CD4-positive, alpha-beta T cell treated with Interleukin-2 at 100 ng/mL for 4 hours (primary cell): ENCODE data around the gene PAQR9.

Experiments
- DNase-seq: peaks from one replicate; pipeline ENCODE4 v3.0.0-alpha.2; 2020; ENCODE audit warnings: low spot score

Gene PAQR9

GRCh38 chr3:142914286-142914811 lies 49.1 kb downstream of the PAQR9 start:
- no peak for DNase-seq

- DNase-seq = no peak
Observed at GRCh38 chr3:142913432-142913831, 50.0 kb downstream of the PAQR9 start.

GRCh38 chr3:142912402-142913172 lies 50.9 kb downstream of the PAQR9 start:
- DNase-seq = no peak
